Mesendoderm (in vitro differentiated cells): ENCODE data around the gene SDC1.

ENCODE experiments used
- DNase-seq: peaks from one replicate; pipeline ENCODE4 v3.0.0; 2013
- H2AK5ac ChIP-seq: 2 replicates; pipeline ENCODE4 v1.6.1; 2013; ENCODE audit warnings: low read length, inconsistent platforms
- H2BK120ac ChIP-seq: 2 replicates; pipeline ENCODE4 v1.6.1; 2013; ENCODE audit warnings: low read depth, mild to moderate bottlenecking, low read length, moderate library complexity, mixed read lengths
- H2BK15ac ChIP-seq: replicated peaks from 2 replicates; pipeline ENCODE4 v1.6.1; 2013; ENCODE audit warnings: low read depth, mild to moderate bottlenecking, moderate library complexity
- H2BK5ac ChIP-seq: 2 replicates; pipeline ENCODE4 v1.6.1; 2013; ENCODE audit warnings: low read length, inconsistent platforms
- H3K18ac ChIP-seq: 2 replicates; pipeline ENCODE4 v1.6.1; 2013; ENCODE audit warnings: mild to moderate bottlenecking, low read length, mixed read lengths
- H3K23ac ChIP-seq: one replicate; pipeline ENCODE4 v1.6.1; 2013; ENCODE audit warnings: low read length
- H3K27ac ChIP-seq: 2 replicates; pipeline ENCODE4 v1.5.1; 2013; ENCODE audit warnings: low read depth, mild to moderate bottlenecking, inconsistent platforms, low read length, moderate library complexity
- H3K27me3 ChIP-seq: 2 replicates; pipeline ENCODE4 v1.6.1; 2013; ENCODE audit warnings: low read length, control low read depth, mild to moderate bottlenecking, inconsistent platforms; ENCODE audit not compliant: insufficient read depth, poor library complexity
- H3K36me3 ChIP-seq: 2 replicates; pipeline ENCODE4 v1.6.1; 2013; ENCODE audit warnings: low read length, inconsistent platforms; ENCODE audit not compliant: control insufficient read depth, insufficient read depth
- H3K4ac ChIP-seq: one replicate; pipeline ENCODE4 v1.6.1; 2013; ENCODE audit warnings: low read depth, mild to moderate bottlenecking, low read length, moderate library complexity
- H3K4me1 ChIP-seq: 2 replicates; pipeline ENCODE4 v1.6.1; 2013; ENCODE audit warnings: low read depth, low read length, inconsistent platforms; ENCODE audit not compliant: control insufficient read depth
- H3K4me2 ChIP-seq: 2 replicates; pipeline ENCODE4 v1.6.1; 2013; ENCODE audit warnings: low read length
- H3K4me3 ChIP-seq: 2 replicates; pipeline ENCODE4 v1.5.1; 2013; ENCODE audit warnings: mild to moderate bottlenecking, low read length
- H3K56ac ChIP-seq: one replicate; pipeline ENCODE4 v1.6.1; 2013; ENCODE audit warnings: low read length
- H3K79me1 ChIP-seq: 2 replicates; pipeline ENCODE4 v1.6.1; 2013; ENCODE audit warnings: low read length, inconsistent platforms
- H3K79me2 ChIP-seq: 2 replicates; pipeline ENCODE4 v1.6.1; 2013; ENCODE audit warnings: mild to moderate bottlenecking, low read length; ENCODE audit not compliant: control insufficient read depth, insufficient read depth
- H3K9ac ChIP-seq: 2 replicates; pipeline ENCODE4 v1.6.1; 2013; ENCODE audit warnings: low read length, inconsistent platforms
- H4K5ac ChIP-seq: one replicate; pipeline ENCODE4 v1.6.1; 2013; ENCODE audit warnings: low read length
- H4K8ac ChIP-seq: one replicate; pipeline ENCODE4 v1.6.1; 2013; ENCODE audit warnings: low read depth, mild to moderate bottlenecking, control low read depth, low read length, moderate library complexity
- WGBS: extraction: QIAGEN DNeasy Blood & Tissue Kit; methylation state at CpG from one replicate; pipeline ENCODE4 v1.1.7; 2013; ENCODE audit warnings: low lambda C conversion rate, missing lambda C conversion rate; ENCODE audit not compliant: insufficient coverage; ENCODE audit errors: extremely low coverage; 5-methylcytosine and 5-hydroxymethylcytosine counted together

The SDC1 gene

GRCh38 chr2:20222014-20222768, 2.7 kb downstream of the SDC1 start:
- no peak overlapping the region for H3K27ac ChIP-seq

GRCh38 chr2:20221555-20221973, 3.4 kb downstream of the SDC1 start:
- Histone ChIP-seq H3K4me2 (no peak overlapping the region), H3K56ac (no peak overlapping the region), H2BK120ac (no peak overlapping the region), H4K8ac (no peak overlapping the region), H3K18ac (no peak overlapping the region), H3K79me2 (peaks cover 36% of the 10 kb centered on the region), H3K36me3 (no peaks in the 10 kb centered on the region), H3K9ac (no peak overlapping the region), H3K4me3 (no peak overlapping the region), H2BK5ac (no peak overlapping the region), H2BK15ac (no peak overlapping the region), H3K27me3 (no peaks in the 10 kb centered on the region), H3K27ac (no peak overlapping the region), H3K4me1 (peaks cover 6% of the 10 kb centered on the region), H3K4ac (no peak overlapping the region), H3K79me1 (peaks cover 29% of the 10 kb centered on the region), H2AK5ac (no peak overlapping the region), H3K23ac (no peak overlapping the region), H4K5ac (no peak overlapping the region)
- no CpG with 5 or more reads among the region's 3 CpGs for WGBS
- peak; percentile 67 for DNase-seq

More at GRCh38 chr2:20222014-20222768, 2.7 kb downstream of the SDC1 start:
- Histone ChIP-seq H2BK5ac (no peak overlapping the region), H3K36me3 (no peaks in the 10 kb centered on the region), H3K4me2 (no peak overlapping the region), H3K4ac (no peak overlapping the region), H3K23ac (no peak overlapping the region), H3K4me1 (peaks cover 6% of the 10 kb centered on the region), H4K8ac (no peak overlapping the region), H3K79me2 (peaks cover 31% of the 10 kb centered on the region), H2BK15ac (no peak overlapping the region), H3K79me1 (peaks cover 28% of the 10 kb centered on the region), H2BK120ac (no peak overlapping the region), H2AK5ac (no peak overlapping the region), H4K5ac (no peak overlapping the region), H3K56ac (peak overlapping the region; percentile 92), H3K27me3 (no peaks in the 10 kb centered on the region), H3K18ac (no peak overlapping the region), H3K4me3 (no peak overlapping the region), H3K9ac (no peak overlapping the region)
- DNase-seq, result no peak
- WGBS, result no CpG with 5 or more reads among the region's 1 CpG

GRCh38 chr2:20220806-20221554, 4.0 kb downstream of the SDC1 start:
- H3K4me2 ChIP-seq, result no peak overlapping the region
- no peaks in the 10 kb centered on the region for H3K27me3 ChIP-seq
- no peak overlapping the region for H3K4me3 ChIP-seq
- H4K5ac ChIP-seq, result no peak overlapping the region
- H3K4ac ChIP-seq, result no peak overlapping the region
- no CpG with 5 or more reads among the region's 3 CpGs for WGBS
- no peak overlapping the region for H2BK120ac ChIP-seq
- H4K8ac ChIP-seq, result no peak overlapping the region
- no peak overlapping the region for H2AK5ac ChIP-seq
- H3K36me3 ChIP-seq, result no peaks in the 10 kb centered on the region
- H2BK5ac ChIP-seq, result no peak overlapping the region
- H3K56ac ChIP-seq, result no peak overlapping the region
- no peak overlapping the region for H2BK15ac ChIP-seq
- no peak overlapping the region for H3K23ac ChIP-seq
- DNase-seq, result no peak
- H3K4me1 ChIP-seq, result peaks cover 6% of the 10 kb centered on the region
- H3K79me1 ChIP-seq, result peaks cover 29% of the 10 kb centered on the region
- H3K18ac ChIP-seq, result no peak overlapping the region
- no peak overlapping the region for H3K9ac ChIP-seq
- peaks cover 36% of the 10 kb centered on the region for H3K79me2 ChIP-seq
- H3K27ac ChIP-seq, result no peak overlapping the region

GRCh38 chr2:20219763-20220380, 5.1 kb downstream of the SDC1 start:
- Histone ChIP-seq H2BK5ac (no peak overlapping the region), H3K36me3 (peaks cover 3% of the 10 kb centered on the region), H3K56ac (no peak overlapping the region), H3K4ac (no peak overlapping the region), H2AK5ac (no peak overlapping the region), H3K4me2 (no peak overlapping the region), H2BK120ac (no peak overlapping the region), H3K4me3 (no peak overlapping the region), H3K23ac (no peak overlapping the region), H3K27ac (no peak overlapping the region), H3K79me2 (peaks cover 39% of the 10 kb centered on the region), H4K8ac (no peak overlapping the region), H3K18ac (no peak overlapping the region), H3K27me3 (no peaks in the 10 kb centered on the region), H3K4me1 (peaks cover 6% of the 10 kb centered on the region), H3K9ac (no peak overlapping the region), H2BK15ac (no peak overlapping the region), H4K5ac (no peak overlapping the region), H3K79me1 (peaks cover 34% of the 10 kb centered on the region)
- no CpG with 5 or more reads among the region's 13 CpGs for WGBS
- DNase-seq, result no peak

- Histone ChIP-seq H3K4me1 (peaks cover 9% of the 10 kb centered on the region), H3K27ac (no peak overlapping the region), H3K79me1 (peaks cover 41% of the 10 kb centered on the region), H3K4ac (no peak overlapping the region), H3K4me3 (no peak overlapping the region), H3K56ac (no peak overlapping the region), H4K8ac (no peak overlapping the region), H3K23ac (no peak overlapping the region), H2BK15ac (no peak overlapping the region), H3K9ac (no peak overlapping the region), H3K18ac (no peak overlapping the region), H3K4me2 (no peak overlapping the region), H3K36me3 (peaks cover 3% of the 10 kb centered on the region), H3K79me2 (peaks cover 42% of the 10 kb centered on the region), H2BK120ac (no peak overlapping the region), H2AK5ac (no peak overlapping the region), H4K5ac (no peak overlapping the region), H2BK5ac (no peak overlapping the region), H3K27me3 (no peaks in the 10 kb centered on the region)
- DNase-seq, result no peak
- no CpG with 5 or more reads among the region's 20 CpGs for WGBS
Measured at GRCh38 chr2:20218331-20219320, 6.3 kb downstream of the SDC1 start.
